Esophagus muscularis mucosa (tissue), 4 donors: Measurements from ENCODE around the gene ZSWIM1.
"Not testable (repeated sequence)": the region's sequence is repeated elsewhere in the genome, so short reads cannot be mapped to it uniquely, and the experiment has no call there.

Experiments used
- CTCF ChIP-seq, 3 experiments: fragments of 200-600 bp in 2 of 3; fragments of 450-650 bp in 1 of 3; sonication (generic) in 2 of 3; IDR thresholded peaks; one replicate each; pipeline ENCODE4 v1.5.1; 2017 to 2019; ENCODE audit warnings: antibody characterized with exemption in 3 of 3, mild to moderate bottlenecking in 2 of 3, moderate library complexity in 1 of 3
- EP300 ChIP-seq: sonication (generic); formaldehyde crosslinking; IDR thresholded peaks from one replicate; pipeline ENCODE4 v1.6.1; 2017; ENCODE audit warnings: antibody characterized with exemption
- POLR2A ChIP-seq: fragments of 450-650 bp; IDR thresholded peaks from one replicate; pipeline ENCODE4 v1.6.1; 2017; ENCODE audit warnings: antibody characterized with exemption, moderate library complexity, mild to moderate bottlenecking, low read depth

- TF ChIP-seq EP300; CTCF (IDR thresholded peaks at IDR 0.05); POLR2A: not testable (repeated sequence)
Measured at GRCh38 chr20:45931680-45932079, 50.7 kb downstream of the ZSWIM1 start.
